Fibroblast of skin of abdomen (primary cell): ENCODE data around the gene SRRM2.

Experiments used
- DNase-seq: peaks from one replicate; pipeline ENCODE4 v3.0.0-alpha.2; 2013

Gene SRRM2

GRCh38 chr16:2740476-2740875 lies 12.0 kb upstream of the SRRM2 start:
- DNase-seq: no peak

GRCh38 chr16:2741168-2741567 lies 11.3 kb upstream of the SRRM2 start:
- no peak for DNase-seq

DNA sequence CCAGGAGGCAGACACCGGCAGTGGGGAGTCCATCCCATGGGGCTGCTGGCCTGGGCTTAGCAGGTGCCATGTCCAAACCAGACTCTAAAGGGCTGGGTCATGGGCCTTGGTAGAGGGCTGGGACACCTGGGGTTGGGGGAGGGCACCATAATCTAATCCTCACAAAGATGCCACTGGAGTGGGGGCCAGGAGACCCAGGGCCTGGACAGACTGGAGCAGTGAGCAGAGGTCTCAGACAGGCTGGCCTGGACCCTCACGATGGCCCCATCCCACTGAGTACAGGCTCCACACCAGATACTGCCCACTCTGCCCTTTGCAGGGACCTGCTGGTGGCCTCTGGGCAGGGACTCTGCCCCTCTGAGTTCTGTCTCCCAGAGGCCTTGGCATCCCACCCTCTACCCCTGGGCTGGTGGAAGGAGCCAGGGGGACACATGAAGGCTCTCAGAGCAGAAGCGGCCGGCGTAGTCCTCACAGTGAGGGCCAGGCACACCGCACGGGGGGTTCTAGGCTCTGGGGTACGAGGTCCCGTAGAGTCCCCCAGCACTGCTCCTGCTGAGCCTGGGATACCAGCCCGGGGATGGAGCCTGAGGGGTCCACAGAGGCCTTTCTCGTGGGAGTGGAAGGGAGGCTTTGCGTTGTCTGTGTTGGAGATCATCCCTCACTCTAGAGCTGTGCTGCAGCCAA lies 10.0 kb upstream of the SRRM2 start:
- DNase-seq: no peak

- no peak for DNase-seq
Observed at GRCh38 chr16:2743007-2743810, 9.2 kb upstream of the SRRM2 start.

- no peak for DNase-seq
Observed at GRCh38 chr16:2744711-2745110, 7.7 kb upstream of the SRRM2 start.

- DNase-seq: no peak
Observed at GRCh38 chr16:2745116-2745890, 7.1 kb upstream of the SRRM2 start.

- no peak for DNase-seq
Observed at GRCh38 chr16:2745961-2746360, 6.5 kb upstream of the SRRM2 start.

- DNase-seq: no peak
Observed at GRCh38 chr16:2748757-2749455, 3.5 kb upstream of the SRRM2 start.

DNA sequence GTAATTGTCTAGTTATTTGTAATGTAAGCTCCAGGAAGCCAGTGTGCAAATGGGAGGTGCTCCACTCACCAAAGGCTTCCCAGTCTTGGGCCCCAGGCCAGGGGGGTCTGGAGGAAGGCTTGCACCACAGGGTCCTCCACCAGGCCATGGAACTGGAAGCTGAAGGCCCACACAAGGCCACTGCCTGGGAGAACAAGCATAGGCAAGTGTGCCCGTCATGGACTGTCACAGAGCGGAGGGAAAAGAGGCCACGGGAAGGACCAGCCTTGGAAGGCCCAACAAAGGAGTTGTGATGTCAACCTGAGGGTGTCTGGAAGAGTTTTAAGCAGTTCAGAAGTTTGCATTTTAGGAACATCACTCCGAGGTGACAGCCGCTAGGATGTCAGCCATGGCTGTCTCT lies 3.0 kb upstream of the SRRM2 start:
- DNase-seq: no peak

DNA sequence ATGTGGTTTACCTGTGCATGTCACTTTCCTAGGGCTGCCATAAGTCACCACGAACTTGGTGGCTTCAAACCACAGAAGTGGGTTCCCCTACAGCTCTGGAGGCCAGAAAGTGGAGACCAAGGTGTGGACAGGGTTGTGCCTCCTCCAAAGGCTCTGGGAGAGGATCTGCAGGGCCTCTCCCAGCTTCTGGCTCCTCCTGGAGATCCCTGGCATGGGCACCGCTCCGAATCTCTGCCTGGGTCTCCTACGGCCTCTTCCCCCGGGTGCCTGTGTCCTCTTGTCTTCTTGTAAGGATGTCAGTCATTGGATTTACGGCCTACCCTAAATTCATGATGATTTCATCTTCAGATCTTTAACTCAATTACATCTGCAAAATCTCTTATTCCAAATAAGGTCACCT lies 2.5 kb upstream of the SRRM2 start:
- DNase-seq: no peak

DNA sequence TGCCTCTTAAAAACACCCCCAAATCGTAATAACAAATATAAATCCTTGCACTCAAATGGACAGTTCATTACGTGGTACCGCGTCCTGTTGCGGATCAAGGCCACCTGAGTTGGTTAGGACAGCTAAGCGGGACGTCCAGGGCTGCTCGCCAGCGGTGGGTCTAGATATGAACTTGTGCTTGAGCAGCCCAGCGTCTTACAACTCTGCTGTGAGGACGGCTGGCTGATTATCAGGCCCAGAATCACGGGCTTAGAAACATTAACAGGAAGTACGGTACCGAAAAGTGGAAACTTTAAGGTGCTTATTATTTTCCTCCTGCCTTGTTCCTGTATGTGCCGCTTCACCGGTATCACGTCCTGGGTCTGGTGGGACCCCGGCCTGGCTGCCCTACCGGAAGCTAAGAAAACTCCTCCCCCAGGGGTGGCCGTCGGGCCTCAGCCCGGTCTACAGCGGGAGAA lies 832 bp upstream of the SRRM2 start:
- no peak for DNase-seq

DNA sequence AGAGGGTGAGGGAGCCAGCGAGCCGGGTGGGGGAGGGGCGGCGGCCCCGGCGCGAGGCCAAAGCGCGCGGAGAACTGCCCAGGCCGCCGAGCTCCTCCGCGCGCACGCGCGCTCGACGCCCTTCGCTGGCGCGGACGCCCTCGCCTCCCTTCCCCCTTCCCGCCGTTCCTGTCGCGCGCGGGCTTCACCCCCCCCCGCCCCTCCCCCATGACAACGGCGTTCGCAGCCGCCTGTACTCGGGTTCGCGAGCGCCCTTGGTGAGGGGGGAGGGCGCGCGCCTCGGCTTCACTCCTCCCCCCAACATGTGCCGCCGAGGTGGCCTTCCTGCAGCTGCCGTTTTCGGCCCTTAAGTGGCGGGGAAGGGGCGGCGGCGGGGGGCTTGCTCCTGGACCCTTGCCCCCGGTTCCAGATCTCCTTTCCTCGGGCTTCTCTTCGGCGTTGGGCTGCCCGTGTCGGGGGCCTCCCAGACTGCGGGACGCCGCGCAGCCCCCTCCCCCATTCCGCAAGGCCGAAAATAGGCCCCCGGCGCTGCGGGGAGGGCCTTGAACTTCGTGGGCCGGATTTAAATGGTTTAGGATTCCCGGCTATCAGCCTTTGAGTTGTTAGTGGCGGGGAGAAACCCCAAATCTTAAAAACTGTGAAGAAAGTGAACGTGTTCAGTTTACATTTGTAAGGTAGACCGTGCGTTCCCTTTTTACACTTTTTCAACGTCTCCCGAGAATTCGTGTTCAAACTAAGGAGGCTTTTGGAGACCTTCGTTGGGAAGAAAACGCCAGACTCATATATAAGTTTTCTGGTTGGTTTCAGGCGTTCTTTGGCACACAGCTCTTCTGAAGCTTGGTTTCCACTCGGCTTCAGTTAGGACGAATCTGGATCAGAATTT lies 653 bp downstream of the SRRM2 start:
- DNase-seq: peak; percentile 84

DNA sequence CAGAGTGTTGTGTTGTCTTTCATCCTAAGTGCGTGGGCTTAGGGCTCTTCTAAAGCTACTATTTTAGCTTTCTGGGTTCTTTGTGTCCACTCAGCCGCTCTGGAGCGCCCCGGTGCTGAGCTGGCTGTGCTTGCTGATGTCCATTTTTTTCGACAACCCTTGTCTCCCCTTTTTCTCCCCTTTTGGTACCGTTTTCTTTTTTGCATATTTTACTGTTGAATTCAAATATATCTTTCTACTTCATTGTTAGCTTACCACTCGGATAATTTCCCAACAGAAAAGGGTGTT lies 1.2 kb downstream of the SRRM2 start:
- no peak for DNase-seq

GRCh38 chr16:2755158-2755557 lies 2.7 kb downstream of the SRRM2 start:
- no peak for DNase-seq

- DNase-seq: no peak
Observed at GRCh38 chr16:2756288-2757015, 4.0 kb downstream of the SRRM2 start.

GRCh38 chr16:2757344-2757743 lies 4.9 kb downstream of the SRRM2 start:
- DNase-seq: no peak

DNA sequence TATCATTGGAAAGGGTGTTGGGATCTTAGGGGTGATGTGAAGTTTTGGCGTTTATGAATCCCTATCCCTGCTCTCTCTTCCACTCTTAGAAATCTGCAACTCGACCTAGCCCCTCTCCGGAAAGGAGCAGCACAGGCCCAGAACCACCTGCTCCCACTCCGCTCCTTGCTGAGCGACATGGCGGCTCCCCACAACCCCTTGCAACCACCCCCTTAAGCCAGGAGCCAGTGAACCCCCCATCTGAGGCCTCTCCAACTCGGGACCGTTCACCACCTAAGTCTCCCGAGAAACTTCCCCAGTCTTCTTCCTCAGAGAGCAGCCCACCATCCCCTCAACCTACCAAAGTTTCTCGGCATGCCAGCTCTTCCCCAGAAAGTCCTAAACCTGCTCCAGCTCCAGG lies 9.0 kb downstream of the SRRM2 start:
- no peak for DNase-seq

- no peak for DNase-seq
Observed at GRCh38 chr16:2761886-2762583, 9.6 kb downstream of the SRRM2 start.

DNA sequence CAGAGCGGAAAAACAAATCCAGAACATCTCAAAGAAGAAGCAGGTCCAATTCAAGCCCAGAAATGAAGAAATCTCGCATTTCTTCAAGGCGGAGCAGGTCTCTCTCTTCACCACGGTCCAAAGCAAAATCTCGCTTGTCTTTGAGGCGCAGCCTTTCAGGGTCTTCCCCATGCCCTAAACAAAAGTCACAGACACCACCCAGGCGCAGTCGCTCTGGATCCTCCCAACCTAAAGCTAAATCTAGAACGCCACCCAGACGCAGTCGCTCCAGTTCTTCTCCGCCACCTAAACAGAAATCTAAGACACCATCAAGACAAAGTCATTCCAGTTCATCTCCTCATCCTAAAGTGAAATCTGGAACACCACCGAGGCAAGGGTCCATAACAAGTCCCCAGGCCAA lies 10.3 kb downstream of the SRRM2 start:
- no peak for DNase-seq

- no peak for DNase-seq
Observed at GRCh38 chr16:2763173-2763572, 10.7 kb downstream of the SRRM2 start.

- no peak for DNase-seq
Observed at GRCh38 chr16:2764718-2765117, 12.3 kb downstream of the SRRM2 start.
